NCI-H1105 treated with DMSO at 0.1 percent for 48 hours (cell line): ENCODE data around the gene ACER3.

Experiments used
- DNase-seq: peaks from one replicate; lab custom pipeline; 2025; lab: John Stamatoyannopoulos, UW

ACER3 gene

GRCh38 chr11:77074205-77074604 is 213.5 kb downstream of the ACER3 start:
- no peak for DNase-seq

- no peak for DNase-seq
These were observed 214.0 kb downstream of the ACER3 start for GRCh38 chr11:77074626-77075221.

- no peak for DNase-seq
These were observed 214.7 kb downstream of the ACER3 start for GRCh38 chr11:77075425-77075905.
